CD4-positive, CD25-positive, alpha-beta regulatory T cell (primary cell): Measurements from ENCODE around the gene TAF12. TPM values are rescaled to one million over a fixed set of nuclear protein-coding genes. Genes with fewer than 3 reads are reported as not detected.
A peak's percentile ranks its signal among the peaks of the same experiment; 100 is the strongest.

Source experiments
- ATAC-seq, 2 donors: fragments of 150-1000 bp; cut with Tn5 transposase; one replicate each; pipeline ENCODE4 v1.10.0; 2021; ENCODE audit warnings: low read depth in 2 of 2, moderate number of reproducible peaks in 2 of 2, moderate library complexity in 1 of 2
- DNase-seq, 3 donors: peaks; one replicate each; pipeline versions ENCODE4 v3.0.0 to v3.0.0-alpha.2; 2012 to 2022; ENCODE audit warnings: mixed read lengths in 1 of 3
- H3K27ac ChIP-seq: one replicate; pipeline ENCODE4 v1.7.0; 2013; ENCODE audit warnings: mild to moderate bottlenecking, low read length; ENCODE audit not compliant: insufficient read depth, poor library complexity, severe bottlenecking
- H3K27me3 ChIP-seq: one replicate; pipeline ENCODE4 v1.7.0; 2013; ENCODE audit warnings: low read length; ENCODE audit not compliant: control insufficient read depth, insufficient read depth
- H3K36me3 ChIP-seq: one replicate; pipeline ENCODE4 v1.7.0; 2013; ENCODE audit warnings: mild to moderate bottlenecking, low read length, moderate library complexity; ENCODE audit not compliant: control insufficient read depth, insufficient read depth
- H3K4me1 ChIP-seq: 2 replicates; pipeline ENCODE4 v1.7.0; 2013; ENCODE audit warnings: mild to moderate bottlenecking, low read length; ENCODE audit not compliant: insufficient read depth, control insufficient read depth, poor library complexity, severe bottlenecking
- H3K4me3 ChIP-seq: one replicate; pipeline ENCODE4 v1.7.0; 2013; ENCODE audit warnings: low read depth, mild to moderate bottlenecking, low read length, moderate library complexity
- H3K9me3 ChIP-seq, 2 experiments: 1 replicate in 1 of 2; 2 replicates in 1 of 2; pipeline ENCODE4 v1.7.0; 2013; ENCODE audit warnings: low read length in 2 of 2, mild to moderate bottlenecking in 1 of 2, moderate library complexity in 1 of 2; ENCODE audit not compliant: control insufficient read depth in 2 of 2
- H3K27ac Mint-ChIP-seq, 3 donors: one replicate each; pipeline ENCODE4 v1.8.0; 2020 to 2022; ENCODE audit warnings: mild to moderate bottlenecking in 3 of 3, mixed read lengths in 3 of 3, moderate library complexity in 2 of 3
- H3K27me3 Mint-ChIP-seq: one replicate; pipeline ENCODE4 v1.8.0; 2022; ENCODE audit warnings: mild to moderate bottlenecking, mixed read lengths
- H3K36me3 Mint-ChIP-seq: one replicate; pipeline ENCODE4 v1.8.0; 2020; ENCODE audit warnings: mixed read lengths
- H3K4me1 Mint-ChIP-seq, 4 donors: one replicate each; pipeline ENCODE4 v1.8.0; 2020 to 2022; ENCODE audit warnings: mixed read lengths in 4 of 4, mild to moderate bottlenecking in 1 of 4
- H3K4me3 Mint-ChIP-seq, 4 donors: one replicate each; pipeline ENCODE4 v1.8.0; 2020 to 2022; ENCODE audit warnings: mild to moderate bottlenecking in 4 of 4, mixed read lengths in 4 of 4, moderate library complexity in 3 of 4
- H3K9me3 Mint-ChIP-seq, 7 donors: one replicate each; pipeline ENCODE4 v1.8.0; 2020 to 2022; ENCODE audit warnings: mixed read lengths in 7 of 7, mild to moderate bottlenecking in 3 of 7, moderate library complexity in 2 of 7
- polyA plus RNA-seq, 4 donors: library from polyadenylated mRNA; unstranded; fragments of 300-500 nt; fragmentation: Illumina TruSeq; gene quantifications; one replicate each; pipeline ENCODE4 v1.2.3, GENCODE V29; 2021
- total RNA-seq: library from RNA; stranded (reverse); gene quantifications from one replicate; pipeline ENCODE4 v1.2.3, GENCODE V29; 2022

TAF12 gene
- total and polyA plus RNA-seq, 5 donors from 2014 or later = 20.7 to 52.0 (median 47.7) TPM

- Histone ChIP-seq H3K4me1 (peaks cover 13% of the 10 kb centered on the region), H3K27me3 (no peaks in the 10 kb centered on the region), H3K9me3 (no peaks in the 10 kb centered on the region), H3K27ac (no peak overlapping the region), H3K36me3 (no peaks in the 10 kb centered on the region), H3K4me3 (no peak overlapping the region)
- no peak overlapping the region for H3K27ac Mint-ChIP-seq
- peaks cover 5 to 27% (median 7%) of the 10 kb centered on the region in 4 donors for H3K4me1 Mint-ChIP-seq
- peaks cover 5% of the 10 kb centered on the region for H3K36me3 Mint-ChIP-seq
- H3K27me3 Mint-ChIP-seq = peaks cover 8% of the 10 kb centered on the region
- peak overlapping the region in 1 of 4 donors; percentile 56 for H3K4me3 Mint-ChIP-seq
- DNase-seq (no peak), ATAC-seq (no peak)
- H3K9me3 Mint-ChIP-seq = no peaks in the 10 kb centered on the region
Measured at GRCh38 chr1:28671254-28671780, 28.4 kb upstream of the TAF12 start.

DNA sequence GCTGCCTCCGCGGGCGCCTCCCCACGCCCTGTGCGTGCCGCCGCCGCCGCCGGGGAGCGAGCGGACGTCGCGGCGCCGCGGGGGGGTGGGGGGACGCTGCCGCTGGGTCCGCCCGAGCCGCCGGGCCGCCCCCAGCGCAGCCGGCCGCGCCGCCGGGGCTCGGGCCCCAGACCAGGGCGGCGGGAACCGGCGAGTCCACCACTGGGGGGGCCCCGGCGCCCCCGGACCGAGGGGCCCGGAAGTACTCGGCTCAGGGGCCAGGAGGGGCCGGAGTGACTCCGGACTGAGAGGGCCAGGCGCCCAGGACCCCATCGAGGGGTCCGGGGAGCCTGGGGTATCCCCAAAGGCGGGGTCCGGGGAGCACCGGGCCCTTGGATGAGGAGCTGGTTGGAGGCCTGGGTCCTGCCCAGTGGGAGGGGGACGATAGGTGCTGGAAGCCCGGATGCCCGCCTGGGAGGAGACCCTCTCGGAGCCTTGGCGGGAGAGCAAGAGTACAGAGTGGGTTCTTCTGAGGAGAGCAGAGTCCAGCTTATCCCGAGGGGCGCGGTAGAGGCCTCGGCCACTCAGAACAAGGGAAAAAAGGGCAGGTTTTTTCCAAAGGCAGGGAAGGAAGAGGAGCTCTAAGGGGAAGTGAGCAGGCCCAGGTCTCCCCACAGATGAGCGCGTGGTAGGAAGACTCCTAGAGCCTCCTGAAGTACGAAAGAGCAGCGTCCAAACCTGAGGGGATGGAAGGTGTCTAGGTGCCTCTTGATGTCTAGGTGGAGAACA lies 26.3 kb upstream of the TAF12 start:
- peak; percentile 24 to 83 (median 42) for DNase-seq
- peaks cover 13% of the 10 kb centered on the region for H3K4me1 ChIP-seq
- Mint-ChIP-seq H3K27me3 (peaks cover 8% of the 10 kb centered on the region), H3K4me3 (peak overlapping the region; percentile 94 to 100 (median 96)), H3K36me3 (no peaks in the 10 kb centered on the region), H3K4me1 (peaks cover 7 to 26% (median 11%) of the 10 kb centered on the region in 4 donors), H3K9me3 (no peaks in the 10 kb centered on the region), H3K27ac (peak overlapping the region; percentile 95 to 100 (median 98))
- H3K36me3 ChIP-seq = no peaks in the 10 kb centered on the region
- peak overlapping the region; percentile 93 for H3K27ac ChIP-seq
- peak overlapping the region; percentile 97 for H3K4me3 ChIP-seq
- H3K9me3 ChIP-seq = no peaks in the 10 kb centered on the region
- ATAC-seq = peak; percentile 71 to 73
- no peaks in the 10 kb centered on the region for H3K27me3 ChIP-seq

DNA sequence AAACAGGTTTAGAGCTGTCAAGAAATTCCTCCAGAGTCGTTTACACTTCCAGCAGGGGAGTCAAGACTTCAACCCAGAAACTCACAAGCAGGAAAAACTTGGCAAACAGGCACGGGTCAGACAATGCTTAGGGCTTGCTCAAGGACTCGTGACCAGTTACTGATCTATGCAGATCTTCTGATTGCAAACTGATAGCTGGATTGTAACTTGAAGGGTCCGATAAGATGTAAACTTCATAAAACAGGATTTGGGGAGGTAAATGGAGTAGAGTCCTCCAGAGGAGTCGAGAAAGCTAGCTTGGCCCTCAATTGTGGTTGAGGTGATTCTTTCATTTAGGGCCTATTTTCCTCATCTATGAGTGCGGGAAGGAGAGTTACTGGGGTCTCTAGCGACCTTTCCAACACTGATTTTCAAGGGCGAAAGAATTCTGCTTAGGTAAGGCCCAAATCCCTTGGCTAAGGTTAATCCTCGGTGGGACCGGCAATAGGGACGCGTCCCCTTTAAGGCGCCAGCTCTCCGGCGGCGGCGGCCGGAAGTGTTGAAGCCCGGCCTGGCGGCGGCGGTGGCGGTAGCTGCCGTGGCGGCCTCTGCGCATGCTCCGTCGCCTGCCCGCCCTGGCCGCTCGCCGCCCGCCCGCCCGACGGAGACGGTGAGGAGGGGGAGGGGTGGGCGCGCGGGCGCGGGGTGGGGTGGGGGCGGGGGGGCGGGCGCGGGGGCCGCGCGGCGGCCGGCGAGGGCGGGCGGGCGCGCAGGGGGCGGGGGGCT lies 25.5 kb upstream of the TAF12 start, which contains the start of gene GMEB1:
GMEB1 (plus strand) TSS at position 594 of the 765 bp plus-strand sequence. CDS start 14,829 bp downstream, outside the sequence.
- H3K4me3 Mint-ChIP-seq = peak within 1 kb of the TSS; percentile 94 to 100 (median 96)
- ATAC-seq = peak; percentile 73 to 75
- no peaks in the 10 kb centered on the region for H3K9me3 Mint-ChIP-seq
- H3K36me3 Mint-ChIP-seq = no peaks in the 10 kb centered on the region
- no peaks in the 10 kb centered on the region for H3K9me3 ChIP-seq
- peak within 1 kb of the TSS; percentile 95 to 100 (median 98) for H3K27ac Mint-ChIP-seq
- H3K4me3 ChIP-seq = peak within 1 kb of the TSS; percentile 97
- H3K27me3 ChIP-seq = no peaks in the 10 kb centered on the region
- peaks cover 8% of the 10 kb centered on the region for H3K27me3 Mint-ChIP-seq
- peaks cover 7 to 30% (median 11%) of the 10 kb centered on the region in 4 donors for H3K4me1 Mint-ChIP-seq
- DNase-seq = peak; percentile 81 to 92 (median 84)
- H3K27ac ChIP-seq = peak within 1 kb of the TSS; percentile 93
- peaks cover 13% of the 10 kb centered on the region for H3K4me1 ChIP-seq
- H3K36me3 ChIP-seq = no peaks in the 10 kb centered on the region

- no peaks in the 10 kb centered on the region for H3K36me3 Mint-ChIP-seq
- DNase-seq = no peak
- peaks cover 8% of the 10 kb centered on the region for H3K27me3 Mint-ChIP-seq
- no peak overlapping the region for H3K4me3 ChIP-seq
- no peak overlapping the region for H3K27ac ChIP-seq
- no peaks in the 10 kb centered on the region for H3K27me3 ChIP-seq
- no peaks in the 10 kb centered on the region for H3K9me3 Mint-ChIP-seq
- no peak for ATAC-seq
- H3K4me1 ChIP-seq = peaks cover 13% of the 10 kb centered on the region
- H3K36me3 ChIP-seq = no peaks in the 10 kb centered on the region
- peak overlapping the region in 2 of 3 donors; percentile 15 to 84 for H3K27ac Mint-ChIP-seq
- no peaks in the 10 kb centered on the region for H3K9me3 ChIP-seq
- peak overlapping the region in 2 of 4 donors; percentile 21 to 52 for H3K4me3 Mint-ChIP-seq
- H3K4me1 Mint-ChIP-seq = peaks cover 7 to 27% (median 11%) of the 10 kb centered on the region in 4 donors
Measured at GRCh38 chr1:28666806-28667205, 23.9 kb upstream of the TAF12 start.

DNA sequence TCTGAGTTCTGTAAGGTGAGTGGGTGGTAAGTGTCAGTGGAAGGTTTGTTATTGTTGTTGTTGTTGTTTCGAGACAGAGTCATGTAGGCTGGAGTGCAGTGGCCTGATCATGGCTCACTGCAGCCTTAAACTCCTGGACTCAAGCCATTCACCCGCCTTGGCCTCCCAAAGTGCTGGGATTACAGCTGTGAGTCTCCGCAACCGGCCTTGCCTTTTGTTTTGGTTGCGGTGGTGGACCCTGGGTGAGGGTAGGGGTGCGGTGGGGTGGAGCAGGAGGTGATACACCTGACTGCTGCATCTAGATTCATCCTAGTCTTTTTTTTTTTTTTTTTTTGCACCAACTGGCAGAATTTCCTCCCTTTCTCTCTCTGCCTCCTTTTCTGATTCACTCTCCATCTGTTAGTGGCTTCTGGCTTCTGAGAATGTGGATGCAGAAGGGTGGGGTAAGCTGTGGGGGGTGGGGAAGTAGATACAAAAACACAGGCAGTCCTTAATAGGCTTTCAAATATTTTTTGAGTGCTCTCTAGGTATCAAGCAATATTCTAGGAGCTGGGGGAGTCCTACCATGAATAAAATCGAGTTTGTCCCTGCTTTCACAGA lies 21.1 kb upstream of the TAF12 start:
- no peak overlapping the region for H3K27ac ChIP-seq
- H3K27me3 Mint-ChIP-seq = peaks cover 4% of the 10 kb centered on the region
- H3K9me3 ChIP-seq = no peaks in the 10 kb centered on the region
- no peaks in the 10 kb centered on the region for H3K9me3 Mint-ChIP-seq
- H3K27ac Mint-ChIP-seq = peak overlapping the region in 1 of 3 donors; percentile 7
- DNase-seq (no peak), ATAC-seq (no peak)
- peak overlapping the region in 1 of 4 donors; percentile 67 for H3K4me3 Mint-ChIP-seq
- no peaks in the 10 kb centered on the region for H3K27me3 ChIP-seq
- H3K4me3 ChIP-seq = no peak overlapping the region
- peaks cover 0 to 17% (median 10%) of the 10 kb centered on the region in 4 donors for H3K4me1 Mint-ChIP-seq
- no peaks in the 10 kb centered on the region for H3K36me3 Mint-ChIP-seq
- H3K4me1 ChIP-seq = peaks cover 9% of the 10 kb centered on the region
- no peaks in the 10 kb centered on the region for H3K36me3 ChIP-seq

- Mint-ChIP-seq H3K27me3 (peaks cover 4% of the 10 kb centered on the region), H3K36me3 (no peaks in the 10 kb centered on the region), H3K27ac (no peak overlapping the region), H3K9me3 (no peaks in the 10 kb centered on the region), H3K4me3 (no peak overlapping the region), H3K4me1 (peaks cover 0 to 4% (median 2%) of the 10 kb centered on the region in 4 donors)
- Histone ChIP-seq H3K9me3 (no peaks in the 10 kb centered on the region), H3K27ac (no peak overlapping the region), H3K4me3 (no peak overlapping the region), H3K4me1 (no peaks in the 10 kb centered on the region), H3K36me3 (no peaks in the 10 kb centered on the region), H3K27me3 (no peaks in the 10 kb centered on the region)
- DNase-seq (no peak), ATAC-seq (no peak)
Measured at GRCh38 chr1:28656335-28656734, 13.5 kb upstream of the TAF12 start.
